H1 (cell line): ENCODE data around the gene BMPR1A. TPM values are rescaled to one million over a fixed set of nuclear protein-coding genes. Genes with fewer than 3 reads are reported as not detected.

Experiments used
- CTCF ChIA-PET: fragments of 300-600 bp; sonication (Branson Sonifier 250); formaldehyde crosslinking; loops from one replicate; lab custom pipeline; 2021; ENCODE audit not compliant: partially characterized antibody; lab: Charles Lee
- POLR2A ChIA-PET: fragments of 300-600 bp; sonication (Branson Sonifier 250); formaldehyde crosslinking; loops from one replicate; lab custom pipeline; 2021; ENCODE audit warnings: inconsistent platforms; ENCODE audit not compliant: partially characterized antibody; lab: Charles Lee
- DNase-seq, 2 experiments: peaks; one replicate each; pipeline versions ENCODE4 v3.0.0 to v3.0.0-alpha.2; 2010 to 2022; ENCODE audit warnings: low spot score in 2 of 2, low read depth in 1 of 2, mixed read lengths in 1 of 2
- FAIRE-seq: peaks from 2 replicates; lab custom pipeline; 2011; peaks lifted over from hg19 to GRCh38; lab: Jason Lieb, UNC
- H2AFZ ChIP-seq: 2 replicates; pipeline ENCODE4 v1.8.1; 2012; ENCODE audit warnings: low read length, inconsistent platforms
- H2AK5ac ChIP-seq: 2 replicates; pipeline ENCODE4 v1.6.1; 2013; ENCODE audit warnings: low read depth, low read length
- H2BK120ac ChIP-seq: replicated peaks from 2 replicates; pipeline ENCODE3; 2013; ENCODE audit warnings: low read depth, low read length, inconsistent platforms
- H2BK12ac ChIP-seq: 2 replicates; pipeline ENCODE4 v1.6.1; 2013; ENCODE audit warnings: low read depth, low read length
- H2BK15ac ChIP-seq: 2 replicates; pipeline ENCODE4 v1.6.1; 2013; ENCODE audit warnings: low read length
- H2BK20ac ChIP-seq: 2 replicates; pipeline ENCODE4 v1.6.1; 2013; ENCODE audit warnings: low read length
- H2BK5ac ChIP-seq: 2 replicates; pipeline ENCODE4 v1.6.1; 2013; ENCODE audit warnings: low read depth, low read length
- H3K14ac ChIP-seq: 2 replicates; pipeline ENCODE4 v1.6.1; 2013; ENCODE audit warnings: inconsistent platforms; ENCODE audit not compliant: insufficient read length
- H3K18ac ChIP-seq: 2 replicates; pipeline ENCODE4 v1.6.1; 2013; ENCODE audit warnings: low read length; ENCODE audit errors: extremely low read depth
- H3K23ac ChIP-seq: 2 replicates; pipeline ENCODE4 v1.6.1; 2013; ENCODE audit warnings: inconsistent platforms; ENCODE audit not compliant: insufficient read length
- H3K23me2 ChIP-seq: 2 replicates; pipeline ENCODE4 v1.6.1; 2013; ENCODE audit warnings: low read depth, low read length
- H3K27ac ChIP-seq: 2 replicates; pipeline ENCODE4 v1.6.1; 2011; ENCODE audit warnings: low read depth, low read length, inconsistent platforms
- H3K27me3 ChIP-seq, 4 experiments: replicated peaks in 1 of 4; 1 replicate in 1 of 4; 2 replicates in 3 of 4; pipeline versions ENCODE4 v1.6.1 to v1.8.1; 2011 to 2013; ENCODE audit warnings: low read length in 3 of 4, mild to moderate bottlenecking in 3 of 4, inconsistent platforms in 2 of 4, mixed read lengths in 2 of 4, moderate library complexity in 1 of 4; ENCODE audit not compliant: control insufficient read depth in 3 of 4, insufficient read depth in 3 of 4; ENCODE audit errors: extremely low read depth in 1 of 4
- H3K36me3 ChIP-seq, 4 experiments: 2 replicates each; pipeline versions ENCODE4 v1.6.1 to v1.8.1; 2011 to 2013; ENCODE audit warnings: mild to moderate bottlenecking in 4 of 4, low read length in 3 of 4, moderate library complexity in 2 of 4, control low read depth in 1 of 4, inconsistent platforms in 1 of 4; ENCODE audit not compliant: insufficient read depth in 4 of 4, control insufficient read depth in 2 of 4
- H3K4ac ChIP-seq: replicated peaks from 2 replicates; pipeline ENCODE3; 2013; ENCODE audit warnings: low read length, low read depth, mixed read lengths, inconsistent platforms; ENCODE audit not compliant: insufficient read length
- H3K4me1 ChIP-seq, 4 experiments: replicated peaks in 1 of 4; 1 replicate in 1 of 4; 2 replicates in 3 of 4; pipeline versions ENCODE4 v1.6.1 to v1.8.1; 2011 to 2013; ENCODE audit warnings: low read length in 3 of 4, inconsistent platforms in 2 of 4, mixed read lengths in 1 of 4; ENCODE audit not compliant: insufficient read depth in 4 of 4, control insufficient read depth in 3 of 4
- H3K4me2 ChIP-seq, 2 experiments: 2 replicates each; pipeline versions ENCODE4 v1.6.1 to v1.8.1; 2011 to 2013; ENCODE audit warnings: low read depth in 2 of 2, low read length in 2 of 2, control low read depth in 1 of 2, inconsistent platforms in 1 of 2, mild to moderate bottlenecking in 1 of 2; ENCODE audit not compliant: insufficient read depth in 1 of 2
- H3K4me3 ChIP-seq, 4 experiments: fragments of 200-600, 300-600 bp in 1 of 4; sonication (generic), shearing (Covaris generic), sonication (Bioruptor Twin) in 1 of 4; 2 replicates each; pipeline versions ENCODE4 v1.5.1 to v1.8.1; 2011 to 2016; ENCODE audit warnings: low read length in 4 of 4, low read depth in 3 of 4, control low read depth in 2 of 4, inconsistent platforms in 2 of 4, mild to moderate bottlenecking in 2 of 4, mixed read lengths in 1 of 4, moderate library complexity in 1 of 4; ENCODE audit not compliant: insufficient read depth in 2 of 4; ENCODE audit errors: extremely low read depth in 1 of 4
- H3K56ac ChIP-seq: replicated peaks from 2 replicates; pipeline ENCODE3; 2013; ENCODE audit warnings: low read depth, mild to moderate bottlenecking, mixed read lengths, low read length, inconsistent platforms; ENCODE audit not compliant: insufficient read length
- H3K79me1 ChIP-seq: 2 replicates; pipeline ENCODE4 v1.6.1; 2013; ENCODE audit warnings: low read depth, low read length, control low read depth
- H3K79me2 ChIP-seq, 2 experiments: 2 replicates each; pipeline versions ENCODE4 v1.6.1 to v1.8.1; 2012 to 2013; ENCODE audit warnings: low read length in 2 of 2, mild to moderate bottlenecking in 2 of 2, inconsistent platforms in 1 of 2; ENCODE audit not compliant: insufficient read depth in 2 of 2, control insufficient read depth in 1 of 2
- H3K9ac ChIP-seq, 4 experiments: replicated peaks in 1 of 4; 1 replicate in 1 of 4; 2 replicates in 3 of 4; pipeline versions ENCODE4 v1.6.1 to v1.8.1; 2011 to 2013; ENCODE audit warnings: low read depth in 3 of 4, low read length in 3 of 4, control low read depth in 2 of 4, mild to moderate bottlenecking in 2 of 4, moderate library complexity in 2 of 4, inconsistent platforms in 1 of 4; ENCODE audit errors: extremely low read depth in 1 of 4
- H3K9me3 ChIP-seq, 2 experiments: 2 replicates each; pipeline versions ENCODE4 v1.6.1 to v1.8.1; 2012 to 2013; ENCODE audit warnings: mild to moderate bottlenecking in 2 of 2, moderate library complexity in 2 of 2, control low read depth in 1 of 2, inconsistent platforms in 1 of 2, low read depth in 1 of 2, low read length in 1 of 2, mixed read lengths in 1 of 2; ENCODE audit not compliant: insufficient read depth in 2 of 2
- H4K20me1 ChIP-seq, 2 experiments: replicated peaks in 1 of 2; 2 replicates each; pipeline versions ENCODE3 to v1.8.1; 2011 to 2013; ENCODE audit warnings: inconsistent platforms in 2 of 2, low read length in 2 of 2, mild to moderate bottlenecking in 1 of 2; ENCODE audit not compliant: insufficient read depth in 2 of 2, control insufficient read depth in 1 of 2
- H4K5ac ChIP-seq: 2 replicates; pipeline ENCODE4 v1.6.1; 2013; ENCODE audit warnings: low read length, low read depth, mixed read lengths, inconsistent platforms; ENCODE audit not compliant: insufficient read length
- H4K8ac ChIP-seq: 2 replicates; pipeline ENCODE4 v1.8.0; 2013; ENCODE audit warnings: mild to moderate bottlenecking, moderate library complexity, low read length, inconsistent platforms; ENCODE audit not compliant: insufficient read depth; ENCODE audit errors: extremely low read depth
- H4K91ac ChIP-seq: replicated peaks from 2 replicates; pipeline ENCODE3; 2013; ENCODE audit warnings: low read length, mixed read lengths, inconsistent platforms; ENCODE audit not compliant: insufficient read length
- BRCA1 ChIP-seq: IDR thresholded peaks from 2 replicates; pipeline ENCODE4 v1.6.1; 2012; ENCODE audit warnings: low read depth, low read length, improper control_type of control experiment
- EGR1 ChIP-seq: IDR thresholded peaks from 2 replicates; pipeline ENCODE4 v1.6.1; 2011; ENCODE audit warnings: low read depth, low read length, borderline replicate concordance
- FOSL1 ChIP-seq: IDR thresholded peaks from 2 replicates; pipeline ENCODE4 v1.6.1; 2011; ENCODE audit warnings: mild to moderate bottlenecking, low read depth, low read length, moderate library complexity; ENCODE audit not compliant: insufficient read depth
- GTF2F1 ChIP-seq: IDR thresholded peaks from 2 replicates; pipeline ENCODE4 v1.6.1; 2012; ENCODE audit warnings: low read depth, low read length, improper control_type of control experiment, borderline replicate concordance
- KDM1A ChIP-seq: fragments of 200-600, 300-600 bp; sonication (generic); IDR thresholded peaks from 2 replicates; pipeline ENCODE4 v1.7.1; 2016; ENCODE audit warnings: mild to moderate bottlenecking, low read length, borderline replicate concordance
- NANOG ChIP-seq: IDR thresholded peaks from 2 replicates; pipeline ENCODE4 v1.6.1; 2011; ENCODE audit warnings: low read length, low read depth, mild to moderate bottlenecking, inconsistent platforms; ENCODE audit not compliant: insufficient read depth, poor library complexity, severe bottlenecking
- RAD21 ChIP-seq, 2 experiments: IDR thresholded peaks in 1 of 2; conservative IDR thresholded peaks in 1 of 2; 2 replicates each; pipeline ENCODE4 v1.6.1; 2011; ENCODE audit warnings: low read depth in 2 of 2, low read length in 2 of 2, improper control_type of control experiment in 1 of 2, inconsistent platforms in 1 of 2, mild to moderate bottlenecking in 1 of 2, moderate library complexity in 1 of 2
- RFX5 ChIP-seq: IDR thresholded peaks from 2 replicates; pipeline ENCODE4 v1.6.1; 2011; ENCODE audit warnings: low read depth, low read length, improper control_type of control experiment, borderline replicate concordance
- SIX5 ChIP-seq: IDR thresholded peaks from 2 replicates; pipeline ENCODE4 v1.6.1; 2011; ENCODE audit warnings: mild to moderate bottlenecking, low read depth, low read length
- TEAD4 ChIP-seq: IDR thresholded peaks from 2 replicates; pipeline ENCODE4 v1.6.1; 2012; ENCODE audit warnings: low read depth, low read length, inconsistent platforms, mixed read lengths
- WGBS, 2 experiments: shearing (Covaris generic) in 1 of 2; methylation state at CpG; one replicate each; pipeline versions ENCODE4 v1.1.6 to v1.1.7; 2013 to 2015; ENCODE audit warnings: low lambda C conversion rate in 2 of 2, mixed read lengths in 2 of 2, inconsistent platforms in 1 of 2, low coverage in 1 of 2, missing lambda C conversion rate in 1 of 2; ENCODE audit not compliant: insufficient replicate concordance in 2 of 2, insufficient coverage in 1 of 2, insufficient read length in 1 of 2; ENCODE audit errors: extremely low coverage in 1 of 2, missing lambda C conversion rate in 1 of 2; 5-methylcytosine and 5-hydroxymethylcytosine counted together
- polyA plus RNA-seq, 7 experiments: library from polyadenylated mRNA; depleted of rRNA in 3 of 7; stranded (reverse) in 5 of 7; unstranded in 2 of 7; fragments of >200 nt in 5 of 7; fragments of 200-250 nt in 2 of 7; gene quantifications; 1 replicate in 5 of 7; 2 replicates in 1 of 7; 4 replicates in 1 of 7; pipeline versions ENCODE4 v1.2.1 to v1.2.3, GENCODE V29; 2011 to 2013; ENCODE audit warnings: missing spikeins in 2 of 7, mixed read lengths in 2 of 7
- total RNA-seq: library from RNA; stranded (reverse); fragmentation: NEBNext Ultra II Directional; extraction: Animal tissue kit (Norgen Biotek cat#: 25700); gene quantifications from 2 replicates; pipeline ENCODE4 v1.2.1, GENCODE V29; 2021
- TF ChIP-seq, protein P1 (sequence below): IDR thresholded peaks from 2 replicates; pipeline ENCODE4 v1.6.1; 2012; ENCODE audit warnings: inconsistent platforms

The BMPR1A gene
- total and polyA plus RNA-seq, 2 of the 8 experiments (the other 6 are each of a cell fraction or from before 2014, with no cell fraction given) = 34.4 to 129 TPM

DNA sequence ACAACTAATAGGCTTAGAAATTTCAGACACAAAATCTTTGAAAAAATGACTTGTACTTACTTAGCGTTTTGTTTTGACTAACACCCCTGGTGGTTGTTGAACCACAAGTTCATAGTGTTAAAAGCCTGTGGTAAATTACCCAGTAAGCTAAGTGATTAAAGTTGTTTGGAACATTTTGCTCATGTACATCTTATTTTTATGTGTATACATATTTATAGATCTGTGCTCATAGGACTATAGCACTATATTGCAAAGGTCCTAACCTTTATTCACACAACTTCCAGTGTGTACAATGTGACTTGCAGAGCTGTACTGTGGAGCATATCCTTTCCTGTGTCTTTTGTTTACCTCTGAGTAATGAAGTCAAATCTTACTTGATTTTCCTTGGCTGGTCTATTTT is 79.6 kb downstream of the BMPR1A start:
- no peak overlapping the region for H2BK5ac ChIP-seq
- no peak overlapping the region for H3K4ac ChIP-seq
- H2AFZ ChIP-seq = no peak overlapping the region
- H4K91ac ChIP-seq = no peak overlapping the region
- H3K23me2 ChIP-seq = no peaks in the 10 kb centered on the region; the same call in none of the 2 replicates
- H3K27me3 ChIP-seq = no peaks in the 10 kb centered on the region
- H3K14ac ChIP-seq = no peak overlapping the region
- no peak overlapping the region for H2AK5ac ChIP-seq
- no peak overlapping the region for H3K4me2 ChIP-seq
- POLR2A ChIA-PET = interaction anchor here (0.9 to 2.7 kb wide), 4 partner anchors 10 to 37 kb away, joined by 3 to 11 read pairs (median 3); no protein-coding TSS in a partner anchor
- H3K23ac ChIP-seq = no peak overlapping the region
- peaks cover 0 to 18% (median 6%) of the 10 kb centered on the region in 4 experiments; a peak in 5 of 7 replicates for H3K4me1 ChIP-seq
- no peak overlapping the region for H3K9ac ChIP-seq
- no peaks in the 10 kb centered on the region for H3K9me3 ChIP-seq
- H3K79me2 ChIP-seq = peaks cover 9 to 98% of the 10 kb centered on the region in 2 experiments; a peak in 3 of 4 replicates
- no peak overlapping the region for H2BK15ac ChIP-seq
- 88% methylated on average over 1 of the region's 1 CpG; no CpG with 5 or more reads in 1 of the 2 experiments for WGBS, 2 experiments
- H4K5ac ChIP-seq = no peak overlapping the region
- H3K36me3 ChIP-seq = peaks cover 0 to 20% (median under 1%) of the 10 kb centered on the region in 4 experiments; a peak in 4 of 8 replicates
- H2BK20ac ChIP-seq = no peak overlapping the region
- peaks cover 10% of the 10 kb centered on the region for H3K79me1 ChIP-seq
- H2BK12ac ChIP-seq = no peak overlapping the region
- no peak for FAIRE-seq
- H3K4me3 ChIP-seq = no peak overlapping the region
- no peak overlapping the region for H3K56ac ChIP-seq
- TF ChIP-seq KDM1A (no peak), FOSL1 (no peak), EGR1 (no peak), TEAD4 (no peak), SIX5 (no peak), RFX5 (no peak), BRCA1 (no peak), RAD21 (IDR thresholded peaks at IDR 0.05 in 1 of 2, conservative IDR thresholded peaks at IDR 0.05 in 1 of 2; ENCODE audit: low read depth in 2 of 2, low read length in 2 of 2) (no peak), GTF2F1 (no peak), NANOG (no peak)
- TF ChIP-seq, protein P1, sequence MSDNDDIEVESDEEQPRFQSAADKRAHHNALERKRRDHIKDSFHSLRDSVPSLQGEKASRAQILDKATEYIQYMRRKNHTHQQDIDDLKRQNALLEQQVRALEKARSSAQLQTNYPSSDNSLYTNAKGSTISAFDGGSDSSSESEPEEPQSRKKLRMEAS = no peak
- TF ChIP-seq, all 59 proteins: peak for 0
- DNase-seq = no peak
- Histone ChIP-seq H2BK120ac (no peak overlapping the region), H4K8ac (no peak overlapping the region), H3K27ac (no peak overlapping the region), H4K20me1 (peaks cover 9 to 16% of the 10 kb centered on the region in 2 experiments), H3K18ac (no peak overlapping the region)
- CTCF ChIA-PET = interaction anchor here (0.6 to 1.8 kb wide), 7 partner anchors 9 to 229 kb away, joined by 3 to 8 read pairs (median 3); no protein-coding TSS in a partner anchor
